ENCODE results near the gene KDELR3.

The KDELR3 gene

DNA sequence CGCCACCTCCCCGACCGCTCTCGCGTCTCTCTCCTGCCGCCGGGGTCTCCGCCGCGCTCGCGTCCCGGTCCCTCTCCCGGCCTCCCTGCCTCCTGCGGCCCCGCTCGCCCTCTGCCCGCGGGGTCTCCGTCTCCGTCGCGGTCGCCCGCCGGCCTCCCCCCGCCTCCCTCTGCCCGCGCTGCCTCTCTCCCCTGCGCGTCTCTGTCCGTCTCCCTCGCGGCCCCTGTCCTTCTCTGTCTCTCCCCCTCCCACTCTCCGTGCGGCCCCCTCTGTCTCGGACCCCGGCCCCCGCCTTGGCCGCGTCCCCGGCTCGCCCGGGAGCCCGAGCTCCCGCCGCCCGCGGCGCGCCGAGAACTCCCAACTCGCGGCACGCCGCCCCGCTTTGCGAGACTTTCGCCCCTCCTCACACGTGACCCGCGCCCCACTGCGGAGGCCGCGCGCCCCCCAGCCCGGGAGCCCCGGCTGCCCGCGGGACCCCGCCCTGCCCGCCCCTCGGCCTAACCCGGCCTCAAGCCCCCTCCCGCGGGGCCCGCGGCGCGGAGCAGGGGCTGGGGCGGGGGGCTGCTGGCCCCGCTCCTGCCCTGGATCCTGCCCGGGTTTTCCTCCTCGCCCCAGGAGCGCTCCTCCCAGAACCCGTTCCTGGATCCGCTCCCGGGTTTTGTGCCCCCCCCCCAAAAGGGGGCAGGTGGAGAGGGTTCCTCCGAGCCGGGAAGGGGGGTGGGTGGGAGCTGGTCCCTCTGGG is 12.2 kb upstream of the KDELR3 start (continued):
- TF ChIP-seq, protein P1, sequence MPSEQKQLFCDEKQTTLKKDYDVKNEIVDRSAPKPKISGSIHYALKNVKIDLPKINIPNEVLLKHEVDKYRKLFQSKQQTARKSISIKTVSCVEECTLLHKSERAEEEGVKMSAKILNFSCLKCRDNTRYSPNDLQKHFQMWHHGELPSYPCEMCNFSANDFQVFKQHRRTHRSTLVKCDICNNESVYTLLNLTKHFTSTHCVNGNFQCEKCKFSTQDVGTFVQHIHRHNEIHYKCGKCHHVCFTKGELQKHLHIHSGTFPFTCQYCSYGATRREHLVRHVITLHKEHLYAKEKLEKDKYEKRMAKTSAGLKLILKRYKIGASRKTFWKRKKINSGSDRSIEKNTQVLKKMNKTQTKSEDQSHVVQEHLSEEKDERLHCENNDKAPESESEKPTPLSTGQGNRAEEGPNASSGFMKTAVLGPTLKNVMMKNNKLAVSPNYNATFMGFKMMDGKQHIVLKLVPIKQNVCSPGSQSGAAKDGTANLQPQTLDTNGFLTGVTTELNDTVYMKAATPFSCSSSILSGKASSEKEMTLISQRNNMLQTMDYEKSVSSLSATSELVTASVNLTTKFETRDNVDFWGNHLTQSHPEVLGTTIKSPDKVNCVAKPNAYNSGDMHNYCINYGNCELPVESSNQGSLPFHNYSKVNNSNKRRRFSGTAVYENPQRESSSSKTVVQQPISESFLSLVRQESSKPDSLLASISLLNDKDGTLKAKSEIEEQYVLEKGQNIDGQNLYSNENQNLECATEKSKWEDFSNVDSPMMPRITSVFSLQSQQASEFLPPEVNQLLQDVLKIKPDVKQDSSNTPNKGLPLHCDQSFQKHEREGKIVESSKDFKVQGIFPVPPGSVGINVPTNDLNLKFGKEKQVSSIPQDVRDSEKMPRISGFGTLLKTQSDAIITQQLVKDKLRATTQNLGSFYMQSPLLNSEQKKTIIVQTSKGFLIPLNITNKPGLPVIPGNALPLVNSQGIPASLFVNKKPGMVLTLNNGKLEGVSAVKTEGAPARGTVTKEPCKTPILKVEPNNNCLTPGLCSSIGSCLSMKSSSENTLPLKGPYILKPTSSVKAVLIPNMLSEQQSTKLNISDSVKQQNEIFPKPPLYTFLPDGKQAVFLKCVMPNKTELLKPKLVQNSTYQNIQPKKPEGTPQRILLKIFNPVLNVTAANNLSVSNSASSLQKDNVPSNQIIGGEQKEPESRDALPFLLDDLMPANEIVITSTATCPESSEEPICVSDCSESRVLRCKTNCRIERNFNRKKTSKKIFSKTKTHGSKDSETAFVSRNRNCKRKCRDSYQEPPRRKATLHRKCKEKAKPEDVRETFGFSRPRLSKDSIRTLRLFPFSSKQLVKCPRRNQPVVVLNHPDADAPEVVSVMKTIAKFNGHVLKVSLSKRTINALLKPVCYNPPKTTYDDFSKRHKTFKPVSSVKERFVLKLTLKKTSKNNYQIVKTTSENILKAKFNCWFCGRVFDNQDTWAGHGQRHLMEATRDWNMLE (tag by site-specific recombination; conservative IDR thresholded peaks at IDR 0.05; ENCODE audit: low read depth): no peak
- no peak for TF ChIP-seq HIC1 (tag by site-specific recombination; IDR thresholded peaks at IDR 0.05)
- no peak for TF ChIP-seq ZNF610 (tag by site-specific recombination; IDR thresholded peaks at IDR 0.05; ENCODE audit: borderline replicate concordance)
- TF ChIP-seq MEIS1 (CRISPR knock-in tag; IDR thresholded peaks at IDR 0.05; ENCODE audit: borderline replicate concordance): no peak
- TF ChIP-seq ZBTB21 (tag by site-specific recombination; IDR thresholded peaks at IDR 0.05): no peak
- TF ChIP-seq ZNF37A (tag by site-specific recombination; IDR thresholded peaks at IDR 0.05): no peak
- TF ChIP-seq ZNF26 (tag by site-specific recombination; IDR thresholded peaks at IDR 0.05): no peak
- TF ChIP-seq MYNN (tag by site-specific recombination; IDR thresholded peaks at IDR 0.05; ENCODE audit: borderline replicate concordance): no peak
- TF ChIP-seq ZNF558 (tag by site-specific recombination; IDR thresholded peaks at IDR 0.05): no peak
- TF ChIP-seq ZNF670 (tag by site-specific recombination; IDR thresholded peaks at IDR 0.05; ENCODE audit: low read depth): no peak
- TF ChIP-seq ZNF768 (tag by site-specific recombination; IDR thresholded peaks at IDR 0.05): no peak
- TF ChIP-seq ZNF701 (tag by site-specific recombination; IDR thresholded peaks at IDR 0.05): no peak
- no peak for TF ChIP-seq ZNF707 (tag by site-specific recombination; IDR thresholded peaks at IDR 0.05)
- TF ChIP-seq ZSCAN23 (tag by site-specific recombination; IDR thresholded peaks at IDR 0.05): 0 out of 2 replicates have a peak, but pooled peaks have one; percentile 37
- no peak for TF ChIP-seq ZFP41 (tag by site-specific recombination; IDR thresholded peaks at IDR 0.05; ENCODE audit: borderline replicate concordance)
- no peak for TF ChIP-seq ZNF157 (tag by site-specific recombination; IDR thresholded peaks at IDR 0.05)
- peak; percentile 52; the same call in 1 of the 2 replicates for TF ChIP-seq ZNF660 (tag by site-specific recombination; IDR thresholded peaks at IDR 0.05)
- TF ChIP-seq, protein P2, sequence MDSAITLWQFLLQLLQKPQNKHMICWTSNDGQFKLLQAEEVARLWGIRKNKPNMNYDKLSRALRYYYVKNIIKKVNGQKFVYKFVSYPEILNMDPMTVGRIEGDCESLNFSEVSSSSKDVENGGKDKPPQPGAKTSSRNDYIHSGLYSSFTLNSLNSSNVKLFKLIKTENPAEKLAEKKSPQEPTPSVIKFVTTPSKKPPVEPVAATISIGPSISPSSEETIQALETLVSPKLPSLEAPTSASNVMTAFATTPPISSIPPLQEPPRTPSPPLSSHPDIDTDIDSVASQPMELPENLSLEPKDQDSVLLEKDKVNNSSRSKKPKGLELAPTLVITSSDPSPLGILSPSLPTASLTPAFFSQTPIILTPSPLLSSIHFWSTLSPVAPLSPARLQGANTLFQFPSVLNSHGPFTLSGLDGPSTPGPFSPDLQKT (IDR thresholded peaks at IDR 0.05; ENCODE audit: borderline replicate concordance, low read depth, low read length): no peak
- no peak for TF ChIP-seq ZNF114 (tag by site-specific recombination; IDR thresholded peaks at IDR 0.05)
- peak; percentile 80 for TF ChIP-seq ZBTB26 (tag by site-specific recombination; optimal IDR thresholded peaks at IDR 0.05)
- no peak; the same call in 1 of the 2 replicates for TF ChIP-seq ZNF335 (tag by site-specific recombination; conservative IDR thresholded peaks at IDR 0.05)
- TF ChIP-seq, protein P3, sequence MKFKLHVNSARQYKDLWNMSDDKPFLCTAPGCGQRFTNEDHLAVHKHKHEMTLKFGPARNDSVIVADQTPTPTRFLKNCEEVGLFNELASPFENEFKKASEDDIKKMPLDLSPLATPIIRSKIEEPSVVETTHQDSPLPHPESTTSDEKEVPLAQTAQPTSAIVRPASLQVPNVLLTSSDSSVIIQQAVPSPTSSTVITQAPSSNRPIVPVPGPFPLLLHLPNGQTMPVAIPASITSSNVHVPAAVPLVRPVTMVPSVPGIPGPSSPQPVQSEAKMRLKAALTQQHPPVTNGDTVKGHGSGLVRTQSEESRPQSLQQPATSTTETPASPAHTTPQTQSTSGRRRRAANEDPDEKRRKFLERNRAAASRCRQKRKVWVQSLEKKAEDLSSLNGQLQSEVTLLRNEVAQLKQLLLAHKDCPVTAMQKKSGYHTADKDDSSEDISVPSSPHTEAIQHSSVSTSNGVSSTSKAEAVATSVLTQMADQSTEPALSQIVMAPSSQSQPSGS (tag by site-specific recombination; IDR thresholded peaks at IDR 0.05; ENCODE audit: low read depth): no peak
- no peak for TF ChIP-seq OSR2 (tag by site-specific recombination; IDR thresholded peaks at IDR 0.05)
- TF ChIP-seq ZNF16 (tag by site-specific recombination; IDR thresholded peaks at IDR 0.05; ENCODE audit: low read depth): no peak
- no peak for TF ChIP-seq ZNF112 (tag by site-specific recombination; IDR thresholded peaks at IDR 0.05)
- peak; percentile 18; the same call in 1 of the 2 replicates for TF ChIP-seq ZBTB20 (tag by site-specific recombination; IDR thresholded peaks at IDR 0.05)
- TF ChIP-seq ZNF585B (tag by site-specific recombination; IDR thresholded peaks at IDR 0.05): no peak
- TF ChIP-seq ZNF302 (tag by site-specific recombination; IDR thresholded peaks at IDR 0.05; ENCODE audit: low read depth): no peak

Data from HEK293 (cell line).